GM21786 (cell line): ENCODE measurements around the gene RAD51B.
A peak's percentile ranks its signal among the peaks of the same experiment; 100 is the strongest.

Experiments
- ATAC-seq: cut with Tn5 transposase; IDR thresholded peaks from one replicate; pipeline ENCODE4 v1.9.1; 2021; ENCODE audit not compliant: unreplicated experiment

The RAD51B gene

DNA sequence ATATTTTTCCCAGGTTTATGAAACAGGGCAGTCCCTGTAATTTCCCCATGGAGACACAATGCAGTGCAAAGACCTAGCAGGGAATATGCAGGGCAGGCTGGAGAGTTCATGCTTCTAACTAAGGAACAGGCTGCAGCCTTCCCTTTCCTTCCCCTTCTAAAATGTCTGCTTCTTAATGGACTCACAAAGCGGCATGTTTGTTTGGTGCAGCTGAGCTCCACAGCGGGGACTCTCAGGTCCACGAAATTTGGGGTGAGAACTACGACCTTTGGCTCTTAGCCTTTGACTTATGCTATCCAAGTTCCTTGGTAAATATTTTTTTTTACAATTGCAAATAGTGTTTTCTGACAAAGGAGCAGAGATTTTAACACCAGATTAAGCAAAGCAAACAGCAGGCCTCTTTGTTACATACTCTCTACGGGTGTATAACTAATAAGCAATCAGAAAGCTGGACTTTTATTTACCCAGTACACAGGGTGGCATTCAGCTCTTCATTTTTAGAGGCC lies 649.7 kb downstream of the RAD51B start:
- ATAC-seq, result no peak

DNA sequence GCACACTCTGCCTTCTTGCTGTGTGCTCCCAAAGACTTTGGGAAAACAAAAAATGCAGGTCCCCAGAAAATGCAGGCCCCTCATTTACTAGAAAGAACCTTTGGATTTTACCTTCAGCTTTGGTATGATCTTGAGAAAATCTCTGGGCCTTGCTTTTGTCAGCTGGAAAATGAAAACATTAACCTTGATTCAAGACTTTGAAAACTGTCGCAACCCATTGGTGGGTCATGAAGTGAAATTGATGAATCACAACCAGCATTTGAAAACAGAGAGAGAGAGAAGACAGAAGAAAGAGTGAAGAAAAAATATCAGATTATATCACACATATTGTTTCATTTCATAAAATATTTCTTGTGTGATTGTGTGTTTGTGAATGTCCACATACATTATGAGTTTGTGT lies 650.8 kb downstream of the RAD51B start:
- ATAC-seq, result no peak

DNA sequence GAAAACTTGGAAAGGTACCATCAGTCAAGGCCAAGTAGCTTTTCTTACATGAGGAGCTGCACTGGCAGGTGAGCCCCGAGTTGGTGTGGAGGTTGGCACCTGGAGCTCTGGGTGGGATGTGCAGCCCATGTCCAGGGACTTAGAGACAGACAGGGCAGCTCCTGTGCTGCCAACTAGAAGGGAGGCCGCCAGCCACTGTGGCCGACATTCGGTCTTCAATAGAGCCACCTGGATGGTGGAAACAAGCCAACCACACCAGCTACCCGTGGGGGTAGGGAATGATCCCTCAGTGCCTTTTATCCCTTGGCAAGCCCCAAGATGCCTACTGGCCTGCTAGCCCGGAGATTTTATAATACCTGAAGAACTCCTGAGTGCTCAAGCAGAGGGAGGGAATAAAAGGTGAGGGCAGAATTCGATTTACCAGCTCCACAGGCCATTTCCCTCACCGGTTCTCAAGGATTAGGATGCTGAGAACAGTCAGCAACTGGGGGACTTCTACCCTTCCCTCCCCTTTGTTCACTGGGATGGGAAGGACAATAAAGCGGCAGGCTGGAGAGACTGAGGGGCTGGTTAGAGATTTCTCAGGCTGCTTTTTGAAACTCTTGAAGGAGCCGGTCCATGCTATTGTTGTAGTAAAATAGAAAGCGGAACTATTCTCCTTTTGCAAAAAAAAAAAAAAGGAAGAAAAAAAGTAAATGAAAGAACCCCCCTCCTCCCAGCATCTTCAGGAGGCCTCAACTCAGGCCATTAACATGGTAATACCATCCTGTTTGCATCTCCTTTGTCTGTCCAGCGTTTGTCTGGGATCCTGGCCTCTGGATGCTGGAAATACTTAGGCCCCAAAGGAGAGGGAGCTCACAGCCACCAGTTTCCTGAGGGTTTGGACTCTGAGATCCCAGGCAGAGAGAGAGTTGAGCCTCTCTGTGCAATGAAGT lies 651.7 kb downstream of the RAD51B start:
- ATAC-seq, result no peak

DNA sequence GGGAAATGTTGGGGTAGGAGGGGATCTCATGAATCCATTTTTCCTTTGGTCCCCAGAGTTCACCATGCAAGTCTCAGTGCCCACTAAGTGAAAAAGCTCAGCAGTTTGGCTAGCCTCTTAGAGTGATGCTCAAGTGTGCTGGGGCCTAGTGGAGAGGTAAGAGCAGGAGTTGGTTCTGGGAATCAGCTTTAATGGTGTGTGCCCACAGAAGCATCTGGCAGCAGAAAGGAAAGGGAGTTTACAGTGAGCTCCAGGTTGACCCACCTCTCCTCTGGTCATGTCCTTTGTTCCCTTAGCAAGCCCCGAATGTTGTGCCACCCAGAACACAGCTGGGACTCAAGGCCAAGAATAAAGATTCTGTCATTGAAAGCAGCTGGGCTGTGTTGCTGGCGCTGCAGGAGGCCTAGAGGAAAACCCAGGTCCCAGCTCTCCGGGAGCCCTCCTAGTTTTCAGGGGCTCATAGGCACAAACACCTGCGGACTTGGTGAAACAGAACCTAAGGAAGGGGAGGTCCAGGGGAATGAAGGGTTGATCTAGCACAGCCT lies 652.5 kb downstream of the RAD51B start:
- ATAC-seq, result no peak

DNA sequence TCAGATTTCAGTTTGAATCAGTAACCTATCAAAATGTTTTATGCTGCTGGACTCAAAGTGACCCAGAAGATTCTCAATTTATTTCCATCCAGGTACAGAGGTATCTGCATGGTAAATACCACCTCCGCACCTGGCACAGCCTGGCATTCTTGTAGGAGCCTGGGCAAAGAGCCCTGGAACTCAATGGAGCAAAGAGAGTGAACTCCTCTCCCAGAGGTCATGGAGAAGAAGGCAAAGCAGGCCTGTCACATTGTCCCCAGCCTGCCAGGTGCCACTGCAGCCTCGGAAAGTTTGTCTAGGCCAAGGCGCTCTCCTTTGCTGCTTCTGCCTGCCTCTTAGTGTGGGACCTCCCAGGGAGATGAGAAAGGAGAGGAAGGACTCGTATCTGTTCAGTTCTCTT lies 653.5 kb downstream of the RAD51B start:
- ATAC-seq, result no peak

DNA sequence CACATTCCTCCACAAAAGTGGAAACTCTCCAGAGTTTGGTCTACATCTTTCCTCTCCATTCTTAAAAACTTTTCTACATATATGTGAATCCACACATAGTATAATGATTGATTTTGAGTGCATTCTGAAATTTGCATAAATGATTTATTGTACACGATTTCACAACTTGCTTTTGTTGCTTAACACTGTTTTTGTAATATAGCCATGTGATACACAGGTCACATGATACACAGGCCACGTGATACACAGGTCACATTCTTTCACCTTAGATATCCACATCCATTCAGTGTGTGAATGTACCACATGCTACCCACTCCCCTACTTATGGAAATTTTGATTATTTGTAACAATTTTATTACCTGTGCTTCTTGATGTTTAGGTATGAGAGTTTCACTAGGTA lies 654.2 kb downstream of the RAD51B start:
- no peak for ATAC-seq

DNA sequence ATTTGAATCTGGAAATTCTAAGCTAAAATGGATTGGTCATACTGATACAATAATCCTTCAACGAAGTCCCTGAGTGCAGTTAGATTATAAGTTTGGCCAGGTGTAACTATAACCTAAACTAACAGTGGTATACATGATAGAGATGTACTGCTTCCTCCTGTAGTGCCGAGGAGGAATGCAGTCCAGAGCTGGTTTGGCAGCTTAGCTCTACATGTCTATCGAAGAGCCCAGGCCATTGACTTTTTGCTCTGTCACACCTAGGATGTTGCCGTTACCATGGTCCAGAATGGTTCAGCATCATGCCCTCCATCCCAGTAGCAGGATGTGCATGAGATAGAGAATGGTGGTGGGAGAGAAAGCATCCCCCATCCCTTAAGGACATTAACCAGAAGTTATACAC lies 655.2 kb downstream of the RAD51B start:
- no peak for ATAC-seq

DNA sequence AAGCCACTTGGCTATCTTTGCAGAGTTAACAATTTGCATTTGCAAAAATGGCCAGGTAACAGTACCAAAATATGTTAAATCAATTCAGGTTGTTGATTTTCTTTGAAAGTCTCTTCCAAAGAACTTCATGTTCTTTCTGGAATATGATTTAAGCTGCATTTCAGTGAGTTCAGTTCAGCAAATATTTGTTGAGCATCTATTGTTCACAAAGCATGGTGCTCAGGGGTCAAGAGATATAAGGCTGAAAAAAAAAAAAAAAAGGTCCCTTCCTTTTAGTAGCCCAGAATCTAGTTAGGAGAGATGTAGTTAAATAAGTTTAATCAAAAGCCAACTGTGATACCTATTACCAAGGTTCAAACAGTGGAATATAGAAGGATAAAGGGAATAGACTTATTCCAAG lies 656.2 kb downstream of the RAD51B start:
- ATAC-seq, result no peak

DNA sequence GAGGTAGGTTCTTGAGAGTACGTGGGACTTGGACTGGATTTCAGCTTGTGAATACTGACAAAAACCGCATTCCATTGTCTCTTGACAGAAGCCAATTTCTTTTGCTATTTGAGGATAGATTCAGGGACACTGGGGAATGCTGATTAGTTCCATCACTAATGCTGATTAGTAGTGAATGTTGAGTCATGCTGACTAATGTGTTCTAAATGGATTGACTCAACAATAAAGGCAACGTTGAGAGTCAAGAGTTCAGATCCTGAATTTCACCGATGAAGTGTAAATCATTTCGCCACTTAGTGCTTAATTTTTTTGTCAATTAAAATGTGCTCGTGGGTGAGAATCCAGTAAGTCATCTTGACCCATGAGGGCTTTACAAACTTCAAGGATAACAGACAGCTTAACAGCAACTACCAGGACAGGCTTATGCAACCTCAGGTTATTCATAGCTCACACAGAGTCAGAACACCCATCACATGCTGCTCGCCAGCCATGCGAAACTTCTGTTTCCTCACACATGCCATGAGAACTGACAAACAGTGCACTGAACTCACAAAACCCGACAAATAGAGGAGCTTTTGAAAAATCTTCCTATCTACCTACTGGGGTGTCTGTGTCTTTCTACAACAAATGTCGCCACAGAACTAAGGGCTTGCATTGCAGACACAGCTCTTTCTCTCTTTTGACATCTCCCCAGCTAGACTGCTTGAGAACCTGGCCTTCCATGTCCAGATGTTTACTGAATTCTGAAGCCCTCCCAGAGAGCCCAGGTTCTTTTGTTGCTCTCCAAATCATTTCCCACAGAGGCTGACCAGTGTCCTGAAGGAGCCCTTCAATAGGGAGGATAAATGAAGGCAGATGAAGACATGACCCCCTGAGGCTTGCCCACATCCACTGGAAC lies 656.9 kb downstream of the RAD51B start:
- ATAC-seq, result peak; percentile 90

DNA sequence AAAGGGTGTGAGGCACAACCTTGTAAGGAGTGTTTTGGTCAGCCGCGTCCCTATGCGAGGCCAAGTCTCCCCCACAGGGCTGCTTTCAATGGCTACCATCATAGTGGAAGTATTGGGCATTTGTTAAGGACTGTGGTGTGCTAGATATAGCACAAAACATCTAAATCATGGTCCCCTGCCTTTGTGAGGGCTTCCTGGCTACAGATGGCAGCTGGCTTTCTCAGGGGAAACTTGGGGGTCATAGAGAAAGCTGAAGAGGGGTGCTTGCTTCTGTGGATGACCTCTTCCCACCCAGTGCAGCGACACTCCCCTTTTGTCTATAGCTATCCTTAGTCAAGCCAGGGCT lies 657.5 kb downstream of the RAD51B start:
- ATAC-seq, result no peak

DNA sequence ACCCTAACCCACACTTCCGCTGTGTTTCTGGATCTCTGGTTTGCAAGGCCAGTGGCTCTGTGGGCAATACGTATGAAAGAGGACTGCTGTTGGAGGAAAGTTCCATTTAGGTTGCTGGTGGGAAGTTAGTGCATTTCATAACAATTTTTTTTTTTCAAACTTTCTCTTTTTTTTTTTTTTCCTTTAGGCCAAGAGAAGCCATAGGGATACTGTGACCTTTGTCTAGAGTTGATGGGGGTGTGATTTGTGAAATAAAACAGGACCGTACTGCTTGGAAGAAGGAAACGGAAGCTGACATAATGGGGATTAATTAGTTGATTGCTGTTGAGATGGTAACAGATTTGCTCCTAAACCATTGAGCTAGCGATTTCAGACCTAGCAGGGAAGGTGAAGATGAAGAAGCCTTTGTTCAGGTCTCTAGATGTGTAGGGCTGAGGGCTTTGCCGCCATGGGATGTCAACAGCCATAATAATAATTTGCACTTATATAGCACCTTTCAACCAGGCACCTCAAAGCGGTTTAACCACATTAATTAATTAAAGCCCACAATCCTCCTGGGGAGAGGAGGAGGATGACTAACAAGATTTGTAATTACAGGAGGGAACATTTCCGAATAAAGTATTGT lies 658.0 kb downstream of the RAD51B start:
- ATAC-seq, result no peak

DNA sequence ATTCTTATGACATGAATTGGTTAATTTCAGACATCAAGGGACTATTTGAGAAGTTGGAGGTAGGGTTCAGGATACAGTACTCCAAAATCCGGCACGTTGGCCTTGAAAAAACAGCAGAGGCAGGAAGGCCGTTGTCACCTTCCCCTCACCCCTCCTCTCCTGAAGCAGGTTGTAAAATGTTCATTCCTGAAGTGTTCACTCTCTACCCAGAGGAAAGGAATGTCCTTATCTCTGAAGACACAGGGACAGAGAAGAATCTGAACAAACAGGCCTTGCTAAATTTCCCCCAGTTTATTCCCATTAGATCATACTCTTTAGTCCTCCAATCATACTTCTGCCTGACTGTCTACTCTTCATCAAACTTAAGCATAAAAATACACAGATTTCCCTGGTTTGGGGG lies 659.7 kb downstream of the RAD51B start:
- no peak for ATAC-seq

DNA sequence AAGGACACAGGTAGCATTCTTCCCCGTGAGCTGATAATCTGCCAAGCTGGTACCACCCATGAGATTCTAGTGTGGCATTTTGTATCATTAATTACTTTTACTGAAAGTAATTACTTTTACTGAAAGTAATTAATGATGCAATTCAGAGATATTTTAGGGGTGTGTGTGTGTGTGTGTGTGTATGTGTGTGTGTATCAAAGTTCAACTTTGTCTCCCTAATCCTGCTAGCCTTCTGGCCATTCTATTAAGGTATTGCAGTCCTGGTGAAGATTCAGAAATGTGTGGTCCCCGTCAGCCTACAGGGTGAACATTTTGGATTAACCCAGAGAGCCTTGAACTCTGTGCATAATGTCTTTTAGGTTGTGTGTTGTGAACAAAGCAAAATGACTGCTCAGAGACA lies 662.4 kb downstream of the RAD51B start:
- no peak for ATAC-seq

DNA sequence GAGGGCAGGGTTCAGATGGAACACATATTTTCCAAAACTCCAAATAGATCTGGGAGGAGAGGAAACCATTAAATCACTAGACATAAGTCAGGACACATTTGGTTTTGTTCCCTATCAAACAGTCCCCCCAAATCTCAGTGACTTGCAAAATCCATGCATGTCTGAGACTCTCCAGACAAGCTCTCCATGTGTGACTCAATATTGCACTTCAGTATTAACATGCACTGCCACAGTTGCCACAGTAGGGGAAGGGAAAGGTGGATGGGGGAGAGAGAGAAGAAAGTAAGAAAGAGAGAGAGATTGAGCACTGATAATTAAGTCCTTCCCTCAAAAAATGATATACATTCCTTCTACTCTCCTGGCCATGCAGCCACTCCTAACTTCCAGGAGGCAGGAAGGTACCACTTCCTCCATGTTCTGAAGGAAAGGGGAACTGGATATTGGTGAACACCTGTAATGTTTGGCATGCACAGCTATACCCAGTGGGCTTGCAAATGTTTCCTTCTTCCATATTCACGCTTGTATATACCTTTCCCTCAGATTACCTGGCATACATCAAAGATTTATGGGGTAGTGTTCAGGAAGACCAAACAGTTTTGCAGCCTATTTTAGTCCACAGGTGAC lies 663.3 kb downstream of the RAD51B start:
- ATAC-seq, result no peak

DNA sequence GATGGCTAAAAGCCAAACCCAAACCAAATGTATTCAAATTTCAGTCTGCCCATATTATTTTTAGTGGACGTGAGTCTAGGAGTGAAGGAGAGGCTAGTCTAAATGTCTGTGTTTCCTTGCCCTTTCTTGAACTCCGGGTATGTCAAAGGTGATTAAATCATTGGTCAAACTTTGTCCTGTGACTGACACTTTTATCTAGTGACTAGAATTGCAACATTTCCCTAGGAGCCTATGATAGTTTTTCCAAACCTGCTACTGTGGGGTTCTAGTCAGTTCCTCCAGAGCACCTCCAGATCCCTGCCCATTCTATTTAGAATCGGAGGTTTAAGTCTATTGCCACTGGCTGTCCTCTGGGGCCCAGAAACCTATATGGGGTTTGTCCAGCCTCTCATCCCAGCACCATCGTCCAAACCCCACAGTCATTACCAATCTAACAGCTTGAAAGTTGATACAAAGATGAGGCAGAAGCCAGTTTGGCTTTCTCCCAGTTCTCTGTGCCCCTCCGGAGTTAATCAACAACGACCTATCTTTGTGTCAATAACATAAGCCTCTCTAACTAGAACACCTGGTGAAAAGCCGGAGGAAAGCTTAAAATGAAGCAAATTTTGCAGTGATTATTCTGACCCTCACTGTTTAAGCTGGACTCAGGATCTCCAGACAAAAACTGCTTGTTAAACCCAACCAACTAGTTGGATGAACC lies 666.6 kb downstream of the RAD51B start:
- no peak for ATAC-seq

DNA sequence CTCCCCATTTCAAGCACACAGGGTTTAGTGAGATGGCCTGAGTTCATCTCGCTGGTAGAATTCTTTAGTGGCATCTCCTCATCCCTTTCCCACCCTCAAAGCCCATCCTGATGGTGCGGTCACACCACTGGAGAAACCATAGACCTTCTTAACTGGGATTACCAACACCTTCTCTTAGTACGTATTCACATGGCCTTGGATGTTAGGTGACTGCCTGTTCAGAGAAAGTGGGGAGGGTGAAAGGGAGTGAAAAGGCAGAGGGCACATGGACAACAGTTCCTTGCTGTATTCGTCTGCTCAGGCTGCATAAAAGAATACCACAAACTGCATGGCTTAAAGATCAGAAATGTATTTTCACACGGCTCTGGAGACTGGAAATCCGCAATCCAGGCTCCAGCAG lies 667.2 kb downstream of the RAD51B start:
- no peak for ATAC-seq

DNA sequence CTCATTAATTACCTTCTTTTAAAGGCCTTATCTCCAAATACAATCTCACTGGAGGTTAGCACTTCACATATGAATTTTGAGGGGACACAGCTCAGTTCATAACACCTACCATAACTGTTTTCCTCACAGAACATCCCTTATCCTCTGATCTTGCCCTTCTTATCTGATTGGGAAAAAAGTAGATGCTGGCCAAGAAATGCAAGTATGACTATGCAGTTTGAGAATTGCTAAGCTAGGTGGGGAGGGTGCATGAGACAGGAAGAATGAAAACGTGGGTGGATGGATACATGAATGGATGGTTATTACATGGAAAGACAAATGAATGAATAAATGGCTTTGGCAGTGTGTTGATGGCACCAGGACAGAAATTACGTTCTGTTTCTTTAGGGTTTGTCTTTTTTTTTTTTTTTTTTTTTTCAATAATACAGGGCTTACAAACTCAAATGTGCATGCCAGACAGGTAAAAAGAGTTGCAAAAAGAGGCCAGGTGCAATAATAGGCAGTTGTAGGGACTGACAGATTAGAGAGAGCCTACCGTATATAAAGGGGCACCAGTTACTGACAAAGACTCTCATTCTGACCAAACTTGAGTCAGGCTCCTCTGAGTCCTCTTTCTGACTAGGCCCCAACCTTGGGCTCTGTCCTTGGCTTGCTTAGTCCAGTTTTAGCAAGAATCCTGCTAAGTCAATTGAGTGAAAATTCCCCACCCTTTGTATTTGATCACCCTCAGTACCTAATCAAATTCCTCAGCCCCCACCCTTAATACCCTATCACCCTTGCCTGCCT lies 668.4 kb downstream of the RAD51B start:
- ATAC-seq, result no peak

DNA sequence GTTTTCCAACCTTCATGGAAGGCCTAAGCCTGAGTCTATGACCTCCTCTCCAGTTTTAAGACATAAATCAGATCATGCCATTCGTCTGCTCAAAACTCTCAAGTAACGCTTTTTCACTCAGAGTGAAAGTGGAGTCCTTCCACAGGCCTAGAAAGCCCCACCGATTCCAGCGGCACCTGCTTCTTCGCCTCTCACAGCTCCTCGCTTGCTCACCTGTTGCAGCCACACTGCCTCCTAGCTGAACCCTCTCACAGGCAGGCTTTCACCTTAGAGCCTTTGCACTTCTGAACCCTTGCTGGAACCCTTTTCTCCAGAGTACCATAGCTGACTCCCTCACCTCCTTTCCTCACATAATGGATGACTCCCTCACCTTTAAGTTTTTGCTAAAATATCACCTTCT lies 672.2 kb downstream of the RAD51B start:
- ATAC-seq, result no peak

DNA sequence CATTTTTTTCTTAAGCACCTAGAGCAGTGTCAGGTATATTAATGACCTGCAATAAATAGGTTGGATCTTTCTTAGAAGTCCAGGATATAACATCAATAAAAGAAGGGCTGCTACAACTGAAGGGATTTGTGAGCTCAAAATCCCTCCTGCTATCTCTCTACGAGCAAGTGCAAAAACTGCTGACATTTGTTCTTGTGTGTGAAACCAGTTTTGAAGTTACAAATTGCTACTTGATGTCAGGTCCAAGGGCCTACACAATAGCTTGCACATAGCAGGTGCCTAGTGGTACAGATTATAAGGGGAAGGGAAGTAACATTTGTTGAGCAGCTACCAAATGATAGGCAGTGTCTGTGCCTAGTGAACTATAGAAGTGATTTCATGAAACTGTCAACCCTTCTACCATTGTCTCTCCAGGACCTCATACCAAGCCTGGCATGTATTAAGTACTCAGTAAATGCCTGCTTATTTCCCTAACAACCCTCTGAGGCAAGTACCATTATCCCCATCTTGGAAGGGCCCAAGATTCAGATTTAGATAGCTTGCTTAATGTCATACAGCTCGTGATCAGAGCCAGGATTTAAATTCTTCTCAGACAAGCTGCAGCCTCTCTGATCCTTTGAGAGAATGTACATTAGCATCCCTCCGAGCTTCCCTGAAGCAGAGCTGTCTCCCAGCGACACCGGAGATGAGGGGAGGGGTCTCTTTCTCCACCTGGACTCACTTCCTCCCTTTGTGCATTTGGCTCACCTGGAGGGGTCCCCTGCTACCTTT lies 673.0 kb downstream of the RAD51B start:
- ATAC-seq, result no peak
